ENCODE results near the gene CREB3L2. TPM values are rescaled to one million over a fixed set of nuclear protein-coding genes. Genes with fewer than 3 reads are reported as not detected.

CREB3L2 gene
- total RNA-seq, 2 donors from 2014 or later, result 45.8 to 46.0 TPM

DNA sequence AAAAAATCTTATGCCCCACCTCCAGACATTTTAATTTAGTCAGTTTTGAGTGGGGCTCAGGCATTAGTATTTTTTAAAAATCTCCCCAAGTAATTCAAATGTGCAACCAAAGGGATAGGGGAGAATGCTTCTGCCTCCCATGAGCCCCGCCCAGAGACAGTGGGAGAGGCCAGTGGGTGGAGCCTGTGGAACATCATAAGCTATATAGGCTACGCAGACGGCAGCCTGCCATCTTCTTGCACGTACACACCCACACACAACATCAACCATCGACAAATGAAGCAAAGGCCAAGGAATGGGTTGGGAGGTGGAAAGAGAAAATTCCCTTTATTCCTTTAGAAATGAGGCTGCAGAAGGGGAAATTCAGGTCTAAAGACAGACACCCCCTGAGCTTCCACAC lies 25.2 kb downstream of the CREB3L2 start:
- TF ChIP-seq CTCF (IDR thresholded peaks at IDR 0.05), result no peak
- Histone ChIP-seq H3K27ac (peak overlapping the region; percentile 14), H3K9ac (ENCODE audit: low read depth in 2 of 2, low read length in 2 of 2) (no peak overlapping the region), H3K4me1 (peaks cover 8% of the 10 kb centered on the region), H3K4me3 (no peak overlapping the region), H3K36me3 (no peaks in the 10 kb centered on the region), H3K27me3 (no peaks in the 10 kb centered on the region), H3K9me3 (no peaks in the 10 kb centered on the region)
- intact Hi-C loops (cut with DNase I), result no loop called here
- no peak for DNase-seq

- Histone ChIP-seq H3K9ac (ENCODE audit: low read depth in 2 of 2, low read length in 2 of 2) (peak overlapping the region in 1 of 2 donors; percentile 21), H3K4me3 (no peak overlapping the region), H3K4me1 (peaks cover 3% of the 10 kb centered on the region), H3K27ac (peak overlapping the region; percentile 14), H3K36me3 (no peaks in the 10 kb centered on the region), H3K27me3 (no peaks in the 10 kb centered on the region), H3K9me3 (no peaks in the 10 kb centered on the region)
- intact Hi-C loops (cut with DNase I), result no loop called here
- DNase-seq, result no peak
- no peak for TF ChIP-seq CTCF (IDR thresholded peaks at IDR 0.05)
Observed at GRCh38 chr7:137976232-137976631, 25.7 kb downstream of the CREB3L2 start.

GRCh38 chr7:137975768-137976167 lies 26.1 kb downstream of the CREB3L2 start:
- DNase-seq, result no peak
- no peak overlapping the region for H3K4me3 ChIP-seq
- TF ChIP-seq CTCF (IDR thresholded peaks at IDR 0.05), result no peak
- no peaks in the 10 kb centered on the region for H3K4me1 ChIP-seq
- H3K36me3 ChIP-seq, result no peaks in the 10 kb centered on the region
- H3K9me3 ChIP-seq, result no peaks in the 10 kb centered on the region
- no peaks in the 10 kb centered on the region for H3K27me3 ChIP-seq
- H3K27ac ChIP-seq, result peak overlapping the region; percentile 14
- peak overlapping the region in 1 of 2 donors; percentile 21 for H3K9ac ChIP-seq (ENCODE audit: low read depth in 2 of 2, low read length in 2 of 2)
- intact Hi-C loops (cut with DNase I), result no loop called here

- no peak for DNase-seq
- Histone ChIP-seq H3K9ac (ENCODE audit: low read depth in 2 of 2, low read length in 2 of 2) (no peak overlapping the region), H3K27ac (peak overlapping the region; percentile 14), H3K9me3 (no peaks in the 10 kb centered on the region), H3K4me1 (no peaks in the 10 kb centered on the region), H3K27me3 (no peaks in the 10 kb centered on the region), H3K4me3 (no peak overlapping the region), H3K36me3 (no peaks in the 10 kb centered on the region)
- intact Hi-C loops (cut with DNase I), result no loop called here
- no peak for TF ChIP-seq CTCF (IDR thresholded peaks at IDR 0.05)
Observed at GRCh38 chr7:137975221-137975620, 26.7 kb downstream of the CREB3L2 start.

DNA sequence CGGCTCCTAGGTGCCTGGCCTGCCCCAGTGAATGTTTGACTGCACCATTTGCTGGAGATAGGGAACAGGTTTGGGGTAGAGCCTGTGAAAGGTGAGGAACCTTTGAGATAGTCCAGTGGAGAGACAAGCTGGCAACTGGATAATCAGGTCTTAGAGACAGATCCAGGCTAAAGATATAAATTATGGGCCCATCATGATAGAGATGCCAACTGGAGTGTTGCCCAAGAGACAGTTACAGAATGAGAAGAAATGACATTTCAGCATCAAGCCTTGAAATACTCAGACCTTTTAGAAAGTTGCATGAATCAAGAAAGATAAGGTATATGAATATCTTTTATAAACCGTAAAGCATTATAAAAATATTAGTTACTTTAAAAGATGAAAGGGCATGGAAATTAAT lies 27.1 kb downstream of the CREB3L2 start:
- Histone ChIP-seq H3K9me3 (no peaks in the 10 kb centered on the region), H3K27ac (peak overlapping the region; percentile 14), H3K4me1 (no peaks in the 10 kb centered on the region), H3K36me3 (no peaks in the 10 kb centered on the region), H3K4me3 (no peak overlapping the region), H3K27me3 (no peaks in the 10 kb centered on the region), H3K9ac (ENCODE audit: low read depth in 2 of 2, low read length in 2 of 2) (no peak overlapping the region)
- DNase-seq, result no peak
- TF ChIP-seq CTCF (IDR thresholded peaks at IDR 0.05), result no peak
- intact Hi-C loops (cut with DNase I), result no loop called here

All from colonic mucosa (tissue), 4 donors.